Subcutaneous abdominal adipose tissue (tissue), 5 donors: ENCODE measurements around the gene TP73.

Source experiments
- H3K27ac ChIP-seq: one replicate; pipeline ENCODE4 v1.7.0; 2013; ENCODE audit warnings: low read depth, mild to moderate bottlenecking, inconsistent platforms, low read length, moderate library complexity
- H3K27me3 ChIP-seq, 5 donors: one replicate each; pipeline ENCODE4 v1.7.0; 2013; ENCODE audit warnings: low read length in 5 of 5, inconsistent platforms in 1 of 5; ENCODE audit not compliant: control insufficient read depth in 5 of 5, insufficient read depth in 4 of 5
- H3K36me3 ChIP-seq, 5 donors: one replicate each; pipeline ENCODE4 v1.7.0; 2013; ENCODE audit warnings: low read length in 5 of 5; ENCODE audit not compliant: control insufficient read depth in 5 of 5, insufficient read depth in 5 of 5
- H3K4me1 ChIP-seq, 5 donors: one replicate each; pipeline ENCODE4 v1.7.0; 2013; ENCODE audit warnings: low read length in 5 of 5, mild to moderate bottlenecking in 3 of 5, moderate library complexity in 1 of 5; ENCODE audit not compliant: control insufficient read depth in 5 of 5, insufficient read depth in 5 of 5
- H3K4me3 ChIP-seq, 5 donors: one replicate each; pipeline ENCODE4 v1.7.0; 2013; ENCODE audit warnings: low read length in 5 of 5, low read depth in 1 of 5
- H3K9ac ChIP-seq, 5 donors: one replicate each; pipeline ENCODE4 v1.7.0; 2013; ENCODE audit warnings: low read length in 5 of 5, mild to moderate bottlenecking in 4 of 5, moderate library complexity in 3 of 5
- H3K9me3 ChIP-seq, 5 donors: one replicate each; pipeline ENCODE4 v1.7.0; 2013; ENCODE audit warnings: low read length in 5 of 5; ENCODE audit not compliant: control insufficient read depth in 5 of 5
- donor health status: healthy.
- donor health status: healthy.
- donor health status: healthy.
- donor health status: healthy.
- donor health status: healthy.

TP73 gene

GRCh38 chr1:3771108-3772026 is 119.1 kb downstream of the TP73 start:
- H3K4me3 ChIP-seq = peak overlapping the region in 4 of 5 donors; percentile 47 to 64 (median 60)
- H3K36me3 ChIP-seq = no peaks in the 10 kb centered on the region
- peaks cover 0 to 31% (median 25%) of the 10 kb centered on the region in 5 donors for H3K4me1 ChIP-seq
- H3K27me3 ChIP-seq = peaks cover 0 to 27% (median 12%) of the 10 kb centered on the region in 5 donors
- H3K9ac ChIP-seq = peak overlapping the region in 4 of 5 donors; percentile 8 to 64 (median 40)
- no peak overlapping the region for H3K27ac ChIP-seq
- H3K9me3 ChIP-seq = no peaks in the 10 kb centered on the region

- H3K27ac ChIP-seq = no peak overlapping the region
- H3K9me3 ChIP-seq = no peaks in the 10 kb centered on the region
- peaks cover 0 to 31% (median 25%) of the 10 kb centered on the region in 5 donors for H3K4me1 ChIP-seq
- H3K9ac ChIP-seq = peak overlapping the region in 4 of 5 donors; percentile 8 to 64 (median 40)
- H3K27me3 ChIP-seq = peaks cover 0 to 27% (median 11%) of the 10 kb centered on the region in 5 donors
- peaks cover 0 to 4% (median 0%) of the 10 kb centered on the region in 5 donors for H3K36me3 ChIP-seq
- peak overlapping the region in 4 of 5 donors; percentile 47 to 64 (median 60) for H3K4me3 ChIP-seq
These were observed 119.9 kb downstream of the TP73 start for GRCh38 chr1:3772027-3772714.

DNA sequence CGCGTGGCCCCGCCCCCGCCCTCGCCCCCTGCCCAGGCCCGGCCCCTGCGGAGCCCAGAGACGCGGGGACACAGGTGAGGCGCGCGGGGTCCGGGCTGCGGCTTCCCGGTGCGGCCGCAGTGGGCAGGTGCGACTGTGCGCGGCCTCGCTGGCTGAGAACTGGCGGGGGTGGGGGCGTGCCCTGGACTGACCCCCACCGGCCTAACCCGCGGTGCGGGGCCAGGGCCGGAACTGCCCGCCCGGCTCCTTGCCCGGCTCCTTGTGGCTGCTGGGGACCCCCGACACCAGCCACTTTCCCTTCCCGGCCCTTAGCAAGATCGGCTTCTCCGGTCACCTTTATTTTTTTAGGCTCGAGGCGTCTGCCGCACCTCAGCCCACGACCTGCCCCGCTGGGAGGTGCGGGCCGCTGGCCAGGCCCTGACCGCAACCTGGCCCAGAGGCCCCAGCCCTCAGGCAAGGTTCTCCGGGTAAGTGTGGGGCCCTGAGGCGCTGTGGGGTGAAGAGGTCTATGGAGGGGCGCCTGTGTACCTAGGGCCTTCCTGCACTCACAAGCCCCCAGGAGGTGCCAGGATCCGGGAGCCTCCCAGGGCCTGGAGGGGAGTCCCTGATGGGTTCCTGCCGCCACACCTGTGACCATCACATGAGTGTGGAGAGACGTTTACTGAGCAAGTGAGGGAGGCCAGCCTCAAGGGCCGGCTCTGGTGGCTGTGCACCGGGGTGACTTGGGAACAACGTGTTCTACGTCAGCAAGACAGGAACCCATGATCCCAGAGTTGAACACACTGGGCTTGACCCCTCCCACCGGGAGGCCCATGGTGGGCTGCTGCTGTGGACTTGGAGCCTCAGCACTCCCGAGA is 120.6 kb downstream of the TP73 start, which contains the start of gene SMIM1:
Gene SMIM1, plus strand, starts transcription at position 35 of the 857 bp plus-strand sequence. CDS start 2,625 bp downstream, outside the sequence.
- Histone ChIP-seq H3K27me3 (peaks cover 0 to 23% (median 6%) of the 10 kb centered on the region in 5 donors), H3K36me3 (peaks cover 0 to 9% (median under 1%) of the 10 kb centered on the region in 5 donors), H3K4me3 (peak within 1 kb of the TSS in 4 of 5 donors; percentile 47 to 64 (median 60)), H3K27ac (no peak within 1 kb of the TSS), H3K4me1 (peaks cover 0 to 31% (median 25%) of the 10 kb centered on the region in 5 donors), H3K9ac (peak within 1 kb of the TSS in 4 of 5 donors; percentile 8 to 73 (median 40)), H3K9me3 (no peaks in the 10 kb centered on the region)

DNA sequence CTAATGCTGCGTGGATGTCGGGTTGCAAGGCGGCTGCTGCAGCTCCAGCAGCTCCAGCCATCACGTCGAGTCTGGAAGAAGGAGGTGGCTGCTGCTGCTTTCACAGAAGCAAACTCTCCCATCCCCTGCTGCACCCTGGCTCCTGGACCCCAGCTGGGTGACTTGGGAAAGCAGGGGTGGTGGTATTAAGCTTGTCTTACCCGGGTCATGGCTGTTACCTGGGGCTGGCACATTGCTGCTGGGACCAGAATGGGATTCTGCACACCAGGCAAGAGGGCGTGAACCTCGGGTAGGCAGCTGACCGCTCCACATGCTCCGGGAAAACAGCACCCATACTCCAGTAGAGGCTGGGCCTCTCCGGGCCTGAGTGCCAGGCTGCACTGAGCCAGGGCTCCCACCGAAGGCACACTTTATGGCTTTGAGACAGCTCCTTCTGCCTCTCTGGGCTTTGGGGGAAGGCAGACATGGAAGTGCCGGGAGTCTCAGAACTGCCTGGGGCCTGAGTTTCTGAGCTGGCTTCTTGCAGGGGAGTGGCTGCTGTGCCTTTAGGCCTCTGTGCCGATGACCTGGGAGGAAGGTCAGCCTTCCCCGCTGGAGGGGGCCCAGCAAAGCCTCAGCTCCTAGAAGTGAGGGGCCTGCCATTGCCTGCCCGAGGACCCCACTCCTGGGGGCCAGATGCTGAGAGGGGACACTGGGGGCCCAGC is 121.4 kb downstream of the TP73 start:
- Histone ChIP-seq H3K36me3 (peaks cover 0 to 17% (median 7%) of the 10 kb centered on the region in 5 donors), H3K4me3 (no peak overlapping the region), H3K9me3 (no peaks in the 10 kb centered on the region), H3K9ac (no peak overlapping the region), H3K27ac (no peak overlapping the region), H3K27me3 (peaks cover 0 to 16% (median 1%) of the 10 kb centered on the region in 5 donors), H3K4me1 (peaks cover 0 to 31% (median 25%) of the 10 kb centered on the region in 5 donors)

- Histone ChIP-seq H3K27me3 (peaks cover 0 to 10% (median 0%) of the 10 kb centered on the region in 5 donors), H3K4me1 (peaks cover 0 to 31% (median 25%) of the 10 kb centered on the region in 5 donors), H3K36me3 (peaks cover 0 to 24% (median 14%) of the 10 kb centered on the region in 5 donors), H3K9ac (no peak overlapping the region), H3K27ac (no peak overlapping the region), H3K9me3 (no peaks in the 10 kb centered on the region), H3K4me3 (no peak overlapping the region)
These were observed 122.1 kb downstream of the TP73 start for GRCh38 chr1:3774276-3774945.

DNA sequence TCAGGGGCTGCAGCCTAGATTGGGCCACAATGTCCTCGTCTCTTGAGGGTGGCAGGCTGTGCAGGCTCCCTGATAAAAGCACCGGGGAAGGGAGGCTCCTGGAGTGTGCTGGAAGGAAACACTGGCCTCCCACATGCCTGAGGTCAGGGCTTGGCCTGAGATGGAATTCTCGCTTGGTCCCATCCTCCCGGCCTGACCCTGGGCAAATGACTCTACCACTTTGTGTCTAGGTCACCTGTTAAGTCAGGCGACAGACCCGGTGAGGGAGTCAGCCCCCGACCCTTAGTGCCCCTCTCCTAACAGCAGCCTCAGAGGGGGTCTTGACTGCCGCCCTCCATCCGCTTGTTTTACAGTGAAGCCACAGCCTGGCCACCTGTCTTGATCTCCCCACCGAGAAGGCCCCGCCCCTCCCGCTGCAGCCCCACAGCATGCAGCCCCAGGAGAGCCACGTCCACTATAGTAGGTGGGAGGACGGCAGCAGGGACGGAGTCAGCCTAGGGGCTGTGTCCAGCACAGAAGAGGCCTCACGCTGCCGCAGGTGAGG is 122.7 kb downstream of the TP73 start:
- peaks cover 0 to 31% (median 25%) of the 10 kb centered on the region in 5 donors for H3K4me1 ChIP-seq
- no peaks in the 10 kb centered on the region for H3K9me3 ChIP-seq
- no peak overlapping the region for H3K27ac ChIP-seq
- H3K9ac ChIP-seq = no peak overlapping the region
- peaks cover 0 to 30% (median 20%) of the 10 kb centered on the region in 5 donors for H3K36me3 ChIP-seq
- peaks cover 0 to 3% (median 0%) of the 10 kb centered on the region in 5 donors for H3K27me3 ChIP-seq
- H3K4me3 ChIP-seq = no peak overlapping the region

- H3K9me3 ChIP-seq = no peaks in the 10 kb centered on the region
- H3K36me3 ChIP-seq = peaks cover 0 to 36% (median 27%) of the 10 kb centered on the region in 5 donors
- H3K4me3 ChIP-seq = no peak overlapping the region
- no peak overlapping the region for H3K9ac ChIP-seq
- H3K27me3 ChIP-seq = no peaks in the 10 kb centered on the region
- H3K4me1 ChIP-seq = peaks cover 0 to 31% (median 25%) of the 10 kb centered on the region in 5 donors
- H3K27ac ChIP-seq = no peak overlapping the region
These were observed 123.3 kb downstream of the TP73 start for GRCh38 chr1:3775490-3776230.
